Fibroblast of skin of right biceps (primary cell): ENCODE results near the gene ARHGAP15.

Source experiments
- DNase-seq: peaks from one replicate; pipeline ENCODE4 v3.0.0-alpha.2; 2013

Gene ARHGAP15

DNA sequence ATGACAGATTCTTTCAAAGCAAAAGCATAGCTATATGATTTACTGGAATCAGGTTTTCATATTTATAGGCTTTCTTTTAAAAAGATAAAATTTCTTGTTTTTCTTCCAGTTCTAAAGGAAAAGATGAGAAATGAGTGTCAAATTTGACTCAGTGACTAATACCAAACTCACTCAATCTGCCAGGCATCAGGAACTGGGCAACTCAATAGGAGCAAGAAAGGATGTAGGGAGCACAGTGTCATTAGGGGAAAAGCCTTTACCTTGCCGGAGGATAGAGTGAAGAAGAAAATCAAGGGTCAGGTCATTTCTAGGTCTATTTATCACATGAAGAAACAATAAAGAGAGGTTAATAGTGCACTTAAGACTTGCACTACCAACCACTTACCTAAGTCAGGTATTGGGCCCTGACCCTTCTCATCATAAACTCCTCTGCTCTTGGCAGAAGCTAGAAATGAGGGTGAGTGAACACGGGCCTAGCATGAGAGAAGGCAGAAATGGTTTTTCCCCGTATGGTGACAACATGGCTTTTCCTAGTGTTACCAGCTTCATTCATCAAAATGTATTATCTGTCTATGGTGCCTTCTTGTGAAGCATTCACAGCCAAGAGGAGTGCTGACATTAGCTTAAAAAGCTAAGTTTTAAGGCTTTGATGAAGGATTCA lies 151.0 kb downstream of the ARHGAP15 start:
- DNase-seq, result no peak

DNA sequence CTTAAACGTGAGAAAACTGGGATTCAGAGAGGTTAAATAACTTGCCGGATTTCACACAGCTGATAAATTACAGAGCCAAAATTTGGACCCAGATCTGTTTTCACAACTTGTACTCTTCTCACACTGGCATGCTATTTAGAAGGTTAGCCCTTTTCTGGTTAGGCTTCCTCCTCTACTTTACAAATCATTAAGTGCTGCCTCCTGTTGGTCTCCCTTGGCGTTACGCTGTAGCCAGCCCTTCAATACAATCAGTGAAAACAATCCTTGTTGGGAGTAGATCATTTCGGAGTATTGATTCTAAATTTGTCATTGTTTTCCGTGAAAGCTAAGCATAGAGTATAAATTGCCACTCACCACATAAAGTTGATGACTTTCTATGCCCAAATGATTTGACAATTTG lies 153.5 kb downstream of the ARHGAP15 start:
- no peak for DNase-seq

DNA sequence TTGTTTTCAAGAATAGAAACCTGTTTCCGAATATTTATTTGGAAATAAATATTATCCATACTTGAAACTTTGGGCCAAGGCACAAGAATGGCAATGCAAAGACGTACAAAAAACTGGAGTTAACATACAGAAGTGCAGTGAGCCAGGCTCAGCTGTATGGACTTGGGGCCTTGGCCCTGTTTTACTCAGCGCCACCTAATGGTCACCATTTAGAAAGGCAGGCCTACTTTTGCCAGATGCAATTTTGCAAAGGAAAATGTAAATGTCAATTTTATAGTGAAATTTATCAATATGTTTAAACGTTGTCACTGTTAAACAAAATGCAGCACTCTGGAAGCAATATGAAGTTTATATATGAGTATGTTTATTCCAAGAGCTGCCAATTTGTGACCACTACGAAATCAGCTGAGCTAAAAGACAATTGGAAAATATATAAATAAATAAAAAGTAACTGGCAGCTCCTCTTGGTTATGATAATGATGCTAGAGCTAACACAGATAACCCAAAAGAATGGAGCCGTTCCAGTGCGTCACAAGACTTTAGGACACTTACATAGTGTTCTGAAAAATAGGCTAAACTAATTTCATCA lies 155.0 kb downstream of the ARHGAP15 start:
- DNase-seq, result peak; percentile 33

DNA sequence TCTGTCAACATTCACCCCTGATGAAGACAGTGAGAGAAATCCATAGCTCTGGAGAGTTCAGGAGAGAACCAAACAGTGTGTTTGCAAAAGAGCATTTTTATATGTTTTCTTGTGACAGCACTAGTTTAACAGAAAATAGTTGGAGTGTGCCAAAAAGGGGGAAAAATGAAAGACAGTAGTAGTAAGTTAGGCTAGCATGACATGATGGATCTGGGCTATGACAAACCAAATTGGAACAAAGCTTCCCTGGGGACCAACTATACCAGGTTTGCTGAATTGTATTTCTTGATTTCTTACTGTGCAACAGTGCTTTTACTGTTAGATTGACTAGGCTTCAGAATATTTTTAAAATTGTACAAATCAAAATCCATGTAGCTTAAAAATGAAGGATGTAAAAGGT lies 159.8 kb downstream of the ARHGAP15 start:
- DNase-seq, result no peak

DNA sequence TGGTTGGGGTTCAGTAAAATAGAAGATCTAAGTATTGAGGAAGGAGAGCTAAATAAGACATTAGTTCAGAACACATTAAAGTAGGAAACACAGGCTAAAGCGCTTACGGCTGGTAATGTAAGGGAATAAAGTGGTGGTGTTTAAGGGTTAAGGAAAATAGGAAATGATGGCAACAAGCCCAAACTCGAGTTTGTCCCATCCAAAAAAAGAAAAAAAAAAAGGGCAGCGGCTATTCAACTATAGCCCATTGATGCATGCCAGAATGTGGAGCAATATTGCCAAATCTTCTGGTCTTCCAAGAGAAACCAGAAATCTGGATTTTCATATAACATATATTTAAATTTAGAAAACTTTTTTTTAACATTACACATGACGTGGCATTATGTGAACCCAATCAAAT lies 161.0 kb downstream of the ARHGAP15 start:
- no peak for DNase-seq

DNA sequence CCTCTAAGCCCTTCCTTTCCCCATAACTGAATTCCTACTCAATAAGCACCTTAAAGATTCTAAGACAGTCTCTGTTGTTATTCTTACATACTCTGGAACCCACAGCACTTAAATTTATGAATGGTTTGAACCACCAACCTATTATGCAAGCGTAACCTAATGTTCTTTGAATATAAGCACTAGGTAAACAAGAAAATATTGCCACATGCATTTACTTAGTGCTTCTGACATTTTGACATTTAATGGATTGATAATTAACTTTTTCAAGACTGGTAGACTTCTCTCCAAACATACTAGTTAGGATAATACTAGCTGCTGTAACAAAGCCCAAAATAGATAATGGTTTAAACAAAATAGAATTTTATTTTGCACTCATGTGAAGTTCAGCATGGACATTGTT lies 164.8 kb downstream of the ARHGAP15 start:
- no peak for DNase-seq

DNA sequence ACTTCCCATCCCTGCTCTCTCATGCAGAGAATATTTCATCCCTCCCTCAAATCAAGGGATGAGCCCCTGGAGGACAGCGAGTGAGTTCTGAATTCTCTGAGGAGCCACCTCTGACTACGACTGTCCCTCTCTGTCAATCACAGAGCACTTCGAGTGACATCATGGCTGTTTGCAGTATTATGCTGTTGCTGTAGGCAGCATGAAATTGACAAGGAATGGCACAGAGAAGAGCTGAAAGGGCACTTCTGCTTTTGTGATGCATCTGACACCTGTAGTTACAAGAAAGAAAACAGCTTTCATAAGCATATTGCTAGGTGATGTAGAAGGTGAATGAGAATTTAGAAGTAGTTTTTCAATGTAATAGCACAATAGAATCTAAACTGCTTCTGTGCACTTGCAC lies 166.9 kb downstream of the ARHGAP15 start:
- DNase-seq, result no peak

DNA sequence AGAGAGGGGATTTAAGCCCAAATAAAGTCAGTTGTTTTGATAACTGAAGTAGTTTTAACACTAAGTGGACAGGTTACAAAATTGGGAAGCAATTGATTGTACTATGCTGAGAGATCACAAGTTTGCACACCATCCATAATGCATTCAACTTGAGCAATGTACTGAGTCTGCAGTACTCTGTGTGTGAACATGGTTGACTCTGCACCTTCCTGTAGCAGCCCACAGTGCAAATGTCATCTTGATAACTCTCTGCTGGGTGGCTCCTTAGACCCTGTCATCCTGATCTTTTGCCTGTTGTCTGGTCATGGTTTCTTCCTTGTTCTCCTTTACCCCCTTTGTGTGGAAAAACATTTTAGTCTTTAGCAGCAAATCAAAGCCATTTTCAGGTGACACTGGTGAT lies 168.0 kb downstream of the ARHGAP15 start:
- DNase-seq, result no peak

DNA sequence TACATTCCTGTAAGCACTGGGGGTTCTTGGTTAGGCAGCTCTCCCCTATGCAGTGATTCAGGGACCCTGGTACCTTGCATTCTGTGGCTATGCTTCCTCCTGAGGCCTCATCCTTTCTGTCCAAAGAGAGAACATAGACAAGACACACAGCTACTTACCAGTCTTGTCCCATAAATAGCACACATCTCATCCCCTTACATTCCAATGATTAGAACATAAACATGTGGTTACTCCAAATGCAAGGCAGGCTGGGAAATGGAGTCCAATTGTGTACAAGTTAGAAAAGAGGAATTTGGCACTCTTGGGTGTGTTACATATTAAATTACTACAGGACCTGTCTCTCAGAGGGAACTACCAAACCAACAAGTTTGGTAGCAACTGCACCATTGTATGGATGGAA lies 171.3 kb downstream of the ARHGAP15 start:
- peak; percentile 38 for DNase-seq

DNA sequence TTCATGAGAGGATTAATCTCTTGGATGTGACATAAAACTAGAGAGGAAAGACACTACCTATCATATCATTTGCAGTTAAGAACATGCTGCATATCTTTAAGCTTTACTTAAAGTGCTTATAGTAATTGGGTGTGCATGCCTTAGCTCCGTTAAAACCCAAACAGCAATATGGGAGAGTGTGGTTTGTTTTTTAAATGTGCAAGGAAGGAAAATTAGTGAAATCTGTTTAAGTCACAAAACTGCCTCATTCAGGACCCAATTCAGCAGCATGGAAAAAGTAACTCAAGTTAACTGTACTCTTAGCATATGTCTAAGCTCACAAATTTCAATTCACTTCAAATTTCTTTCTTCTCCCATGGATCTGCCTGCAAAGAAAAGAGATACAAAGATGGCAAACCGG lies 182.2 kb downstream of the ARHGAP15 start:
- no peak for DNase-seq

DNA sequence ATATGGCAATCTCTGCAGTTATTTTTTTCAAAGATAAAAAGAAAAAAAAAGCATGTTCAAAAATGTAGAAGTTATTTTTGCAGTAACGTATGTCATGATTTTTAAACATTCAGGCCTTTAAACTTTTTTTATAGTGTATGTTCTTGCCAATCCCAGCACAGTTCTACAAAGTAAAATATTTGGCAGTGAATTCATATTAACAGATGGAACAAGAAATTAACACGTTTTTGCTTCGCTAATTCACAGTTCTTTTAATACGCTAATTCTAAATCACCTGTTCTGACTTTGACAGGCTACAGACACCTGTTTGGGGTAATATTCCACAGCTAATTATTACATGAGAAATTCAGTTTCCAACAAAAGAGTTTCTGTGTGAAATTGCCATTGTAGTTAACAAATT lies 183.2 kb downstream of the ARHGAP15 start:
- no peak for DNase-seq

DNA sequence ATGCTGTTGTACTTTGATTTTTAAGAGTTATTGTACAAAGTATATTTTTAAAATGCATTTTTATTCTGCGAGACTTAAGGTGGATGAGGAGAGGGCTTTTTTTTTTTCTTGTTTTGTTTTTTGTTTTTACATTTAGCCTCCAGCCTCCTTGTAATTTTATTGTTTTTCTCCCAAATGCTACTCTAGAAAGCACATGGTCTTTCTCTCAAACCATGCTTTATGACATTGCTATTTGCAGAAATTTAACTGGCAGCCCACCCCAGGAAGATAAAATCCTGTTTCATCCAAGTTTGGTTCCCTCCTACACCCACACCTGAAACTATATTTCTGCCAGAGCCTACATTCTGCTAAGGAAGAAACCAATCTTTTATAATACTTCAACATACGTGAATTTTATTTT lies 184.6 kb downstream of the ARHGAP15 start:
- DNase-seq, result no peak

DNA sequence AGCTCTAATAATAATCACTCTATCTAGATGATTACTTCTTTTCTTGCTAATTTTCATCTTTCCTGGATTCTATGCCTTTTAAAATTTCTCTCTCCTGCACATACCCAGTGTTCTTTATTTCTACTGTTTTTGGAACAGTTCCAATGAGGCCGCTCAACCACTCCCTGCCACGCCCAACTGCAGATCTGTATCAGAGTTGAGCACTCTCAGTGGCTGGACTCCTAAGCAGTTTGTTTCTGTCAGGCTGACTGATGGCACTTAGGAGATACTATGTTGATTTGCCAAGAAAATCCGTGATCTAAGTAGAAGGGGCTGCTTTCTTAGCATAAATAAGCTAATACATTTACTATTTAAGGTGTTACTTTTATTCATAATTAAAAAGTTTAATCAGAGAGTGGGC lies 192.8 kb downstream of the ARHGAP15 start:
- DNase-seq, result no peak

DNA sequence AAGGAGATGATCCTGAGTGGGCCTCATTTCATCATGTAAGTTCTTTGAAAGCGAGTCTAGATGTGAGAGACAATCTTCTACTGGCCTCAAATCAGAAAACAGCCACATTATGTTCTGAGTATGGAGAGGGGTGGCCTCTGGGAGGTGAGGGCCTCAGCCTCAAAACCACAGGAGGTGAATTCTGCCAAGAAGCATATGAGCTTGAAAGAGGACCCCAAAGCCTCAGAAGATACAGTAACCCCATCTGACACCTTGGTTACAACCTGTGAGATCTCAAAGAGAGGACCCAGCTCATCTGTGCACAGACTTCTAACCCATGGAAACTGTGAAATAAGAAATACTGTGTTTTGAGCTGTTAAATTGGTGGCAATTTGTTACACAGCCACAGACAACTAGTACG lies 200.1 kb downstream of the ARHGAP15 start:
- no peak for DNase-seq

DNA sequence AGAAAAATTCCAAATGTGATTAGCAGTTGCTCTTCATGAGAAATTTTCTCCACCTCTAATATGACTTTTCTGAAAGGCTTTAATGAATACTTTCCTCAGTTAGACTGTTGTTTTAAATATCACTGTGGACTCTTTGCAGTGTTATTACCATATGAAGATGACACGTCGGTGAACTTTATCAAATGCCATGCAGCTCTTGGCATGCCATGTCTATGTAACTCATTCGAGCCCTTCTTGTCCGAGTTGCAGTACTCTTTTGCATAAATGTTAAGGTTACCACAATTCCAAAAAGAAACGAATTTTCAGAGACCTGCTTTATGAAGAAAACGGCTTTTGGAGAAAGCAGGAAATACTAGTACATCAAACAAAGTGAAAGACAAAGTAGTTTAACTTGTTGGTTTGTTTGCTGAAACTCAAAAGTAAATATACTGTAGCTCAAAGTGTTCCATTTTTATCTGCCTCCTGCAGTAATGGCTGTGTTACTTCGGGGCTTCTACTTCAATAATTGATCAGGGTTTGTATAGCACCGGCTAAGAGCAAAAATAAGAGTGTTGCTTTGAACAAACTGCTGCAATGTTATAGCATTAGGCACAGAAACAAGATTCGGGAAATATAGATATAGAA lies 204.1 kb downstream of the ARHGAP15 start:
- DNase-seq, result no peak

DNA sequence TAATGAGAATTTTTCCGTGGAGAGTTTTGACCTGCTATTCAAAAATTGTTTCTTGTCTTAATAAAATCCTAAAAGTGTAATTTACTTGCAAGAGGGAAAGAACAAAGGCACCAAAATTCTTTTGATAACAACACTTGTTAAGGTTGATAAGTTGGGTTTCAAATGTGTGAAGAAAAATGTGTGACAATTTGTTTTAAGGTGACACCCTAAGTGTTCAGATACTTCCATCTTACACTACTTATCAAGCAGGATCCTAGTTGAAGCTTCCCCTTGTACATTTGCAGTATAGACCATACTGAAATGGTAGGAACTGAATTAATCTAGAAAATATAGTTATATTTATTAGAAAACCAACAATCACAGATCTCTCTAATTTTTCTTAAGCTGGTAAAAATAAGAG lies 204.6 kb downstream of the ARHGAP15 start:
- DNase-seq, result no peak

DNA sequence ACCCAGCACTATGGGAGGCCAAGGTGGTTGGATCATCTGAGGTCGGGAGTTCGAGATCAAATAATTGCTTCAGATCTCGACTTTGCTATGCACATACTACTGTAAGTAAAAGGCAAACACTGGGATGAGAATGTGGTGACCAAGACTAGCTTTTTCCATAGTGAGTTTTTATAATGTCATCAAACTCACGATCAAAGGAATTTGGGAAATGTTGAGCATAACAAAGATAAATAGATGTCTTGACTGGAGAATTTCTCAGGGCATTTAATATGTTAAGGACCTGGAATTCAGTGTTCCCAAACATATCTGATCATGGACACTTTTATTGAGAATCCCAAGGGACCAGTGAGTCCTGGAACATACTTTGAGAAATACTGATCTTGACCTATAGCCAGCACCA lies 205.6 kb downstream of the ARHGAP15 start:
- DNase-seq, result peak; percentile 20

DNA sequence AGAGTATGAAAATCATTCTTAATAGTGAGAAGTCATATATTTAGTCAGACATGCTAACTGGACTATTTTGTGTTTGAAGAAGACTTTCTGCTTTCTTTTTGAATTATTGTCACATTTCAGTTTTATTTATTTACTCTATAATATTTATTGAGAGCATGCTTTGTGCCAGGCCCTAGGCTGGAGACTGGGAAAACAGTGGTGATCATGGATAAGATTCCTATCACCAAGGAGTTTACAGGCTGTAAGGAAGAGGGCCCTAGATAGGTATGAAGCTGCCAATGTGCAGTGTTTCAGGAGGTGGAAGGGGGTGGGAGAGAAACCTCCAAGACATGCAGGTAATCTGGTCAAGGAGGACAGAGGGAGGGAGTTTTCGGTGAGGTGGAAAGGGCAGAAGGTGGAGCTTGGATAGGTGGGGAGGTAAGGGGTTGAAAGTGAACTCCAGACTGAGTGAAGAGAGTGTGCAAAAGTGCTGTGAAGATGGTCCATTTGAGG lies 207.5 kb downstream of the ARHGAP15 start:
- no peak for DNase-seq

DNA sequence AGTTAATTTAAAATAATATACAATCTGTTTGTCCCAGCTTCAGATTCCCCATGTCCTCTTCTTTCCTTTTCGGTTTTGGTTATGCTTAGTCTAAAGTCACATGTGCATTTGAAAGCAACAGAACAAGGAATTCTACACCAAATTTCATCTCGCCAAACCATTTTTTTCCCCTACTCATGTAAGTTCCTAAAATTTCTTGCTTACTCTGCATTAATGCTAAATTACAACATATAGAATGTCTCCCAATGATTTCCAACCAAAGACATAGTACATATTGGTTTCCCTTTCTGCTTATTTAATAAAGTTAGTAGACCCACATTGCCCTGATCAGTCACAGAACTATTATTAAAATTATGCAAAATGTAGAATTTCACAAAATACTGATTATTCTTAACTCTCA lies 212.3 kb downstream of the ARHGAP15 start:
- DNase-seq, result no peak

DNA sequence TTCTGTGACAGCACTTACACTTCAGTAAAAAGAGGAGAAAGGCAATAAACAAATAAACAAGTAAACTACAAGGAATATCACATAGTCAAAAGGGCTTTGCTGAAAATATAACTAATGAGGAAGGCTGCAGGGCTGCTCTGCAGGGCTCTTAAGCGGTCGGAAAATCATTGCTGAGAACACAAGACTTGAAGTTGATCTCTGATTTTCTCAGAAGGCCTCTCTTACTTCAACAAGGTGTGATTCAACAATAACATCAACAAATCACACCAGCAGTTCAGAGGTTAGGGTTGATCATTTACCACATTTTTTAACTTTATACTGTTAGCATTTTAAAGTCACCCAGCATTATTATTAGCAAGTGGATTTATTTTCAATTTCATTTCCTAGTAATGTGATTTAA lies 215.6 kb downstream of the ARHGAP15 start:
- no peak for DNase-seq

DNA sequence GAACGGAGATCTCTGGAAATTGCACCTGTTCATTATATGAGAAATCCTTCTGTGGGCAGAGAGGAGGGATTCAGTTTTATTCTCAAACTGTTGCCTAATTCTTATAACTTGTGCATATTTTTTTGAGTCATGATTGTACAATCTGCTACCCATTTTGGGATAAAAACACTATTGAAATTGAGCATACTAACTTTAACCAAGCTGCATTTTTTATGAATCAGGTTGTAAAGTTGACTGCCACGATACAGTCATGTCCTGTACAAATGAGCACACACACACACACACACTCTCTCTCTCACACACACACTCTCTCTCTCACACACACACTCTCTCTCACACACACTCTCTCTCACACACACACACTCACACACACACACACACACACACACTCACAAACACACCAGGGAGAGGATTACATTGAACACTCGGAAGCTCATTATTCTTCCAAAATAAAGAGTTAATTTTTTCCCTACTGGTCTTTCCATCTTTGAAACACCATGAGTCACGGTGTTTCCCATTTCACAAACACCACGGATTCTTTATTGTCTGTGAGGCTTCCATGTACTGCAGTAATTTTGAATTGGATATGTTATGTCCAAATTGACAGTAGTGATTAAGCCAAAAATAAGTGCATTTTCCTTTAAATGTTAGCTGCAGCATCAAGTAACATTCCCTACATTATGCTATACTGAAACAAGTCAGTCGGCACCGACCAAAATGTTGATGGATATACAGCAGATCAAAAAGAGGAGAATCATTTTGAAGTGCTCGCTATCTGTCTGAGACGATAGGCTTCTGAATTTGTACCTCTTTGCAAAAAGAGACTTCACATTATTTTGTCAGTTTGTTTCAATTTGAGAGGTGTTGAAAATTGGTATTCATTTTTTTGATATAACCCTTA lies 216.9 kb downstream of the ARHGAP15 start:
- DNase-seq, result no peak

DNA sequence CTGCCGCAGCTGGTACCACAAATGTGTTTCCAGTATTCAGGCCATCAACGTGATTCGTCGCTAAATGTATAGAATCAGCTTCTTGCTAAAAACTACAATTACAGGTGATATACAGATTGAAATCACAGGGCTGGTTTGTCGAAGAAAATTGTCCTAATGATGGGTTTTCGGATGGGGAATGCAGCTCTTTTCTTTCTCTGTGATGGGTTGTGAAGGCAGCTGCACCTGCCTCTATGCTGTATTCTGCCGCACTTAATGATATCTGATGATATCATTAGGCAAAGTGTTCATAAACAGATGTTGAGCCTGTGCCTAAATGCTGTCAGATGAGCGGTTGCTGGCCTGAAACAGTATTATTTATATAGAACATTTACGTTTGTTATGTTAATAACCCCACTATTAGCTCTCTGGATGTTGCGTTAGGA lies 218.1 kb downstream of the ARHGAP15 start:
- DNase-seq, result no peak

DNA sequence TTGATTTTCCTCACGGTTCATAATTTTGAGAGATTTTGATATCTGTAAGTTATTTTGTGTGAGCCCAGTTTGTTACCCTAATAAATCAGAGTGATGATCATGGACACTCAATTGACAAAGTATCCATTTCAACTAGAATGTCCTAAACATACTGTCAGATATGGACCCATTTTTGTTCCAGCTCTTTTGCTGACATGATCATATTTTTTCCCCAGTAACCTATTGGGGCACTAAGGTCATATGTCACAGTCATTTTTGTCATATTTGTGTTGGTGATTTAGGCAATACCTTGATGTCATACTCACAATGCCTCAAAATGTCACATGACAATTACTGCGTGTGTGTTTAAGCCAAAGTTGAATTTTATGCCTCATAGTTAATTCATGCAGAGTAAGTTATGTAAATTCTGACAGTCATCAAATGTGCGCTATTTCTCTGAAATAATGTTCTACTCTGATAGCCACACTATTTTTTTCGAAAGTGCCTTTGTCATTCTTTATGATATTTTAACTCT lies 218.7 kb downstream of the ARHGAP15 start:
- DNase-seq, result no peak
